ENCODE data around the gene MYO5A. TPM values are rescaled to one million over a fixed set of nuclear protein-coding genes. Genes with fewer than 3 reads are reported as not detected.

The MYO5A gene
- total and polyA plus RNA-seq, 10 of the 15 experiments (the other 5 are each of a cell fraction or from before 2014, with no cell fraction given), result 4.2 to 42.9 (median 31.1) TPM

DNA sequence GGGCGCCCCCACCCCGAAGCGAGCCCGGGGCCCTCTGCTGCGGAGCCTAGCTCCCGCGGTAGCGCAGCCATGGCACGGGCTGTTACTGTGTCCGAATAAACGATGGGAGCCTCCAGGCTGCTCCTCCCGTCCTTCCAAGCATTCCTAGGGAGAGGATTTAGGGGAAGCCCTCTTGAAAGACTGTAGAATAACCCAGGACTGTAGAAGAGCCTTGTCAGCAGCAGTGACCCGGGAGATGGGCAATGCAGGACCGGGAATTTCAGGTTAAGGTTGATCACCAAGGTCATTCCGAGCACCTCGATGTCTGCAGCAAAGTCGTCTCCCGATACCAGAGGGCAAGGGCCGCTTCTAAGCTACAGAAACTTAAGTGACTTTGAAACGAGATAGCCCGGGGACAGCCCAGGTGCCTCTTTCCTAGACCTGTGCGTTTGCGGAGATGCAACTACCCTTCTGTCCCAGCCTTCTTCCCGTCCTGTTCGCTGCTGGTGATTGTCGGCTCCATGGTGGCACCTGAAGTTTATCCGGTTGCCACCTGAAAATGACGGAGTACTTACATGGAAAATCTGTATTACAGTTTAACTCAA is 753 bp upstream of the MYO5A start (continued):
- no peak for TF ChIP-seq BHLHE40 (IDR thresholded peaks at IDR 0.05; ENCODE audit: borderline replicate concordance in 1 of 2, low read depth in 2 of 2, low read length in 1 of 2)
- no peak for TF ChIP-seq ZZZ3 (IDR thresholded peaks at IDR 0.05; ENCODE audit: control insufficient read depth, insufficient read length, low read depth)
- peak; percentile 12; the same call in 1 of the 2 replicates for TF ChIP-seq GATAD2B (conservative IDR thresholded peaks at IDR 0.05; ENCODE audit: low read depth)

DNA sequence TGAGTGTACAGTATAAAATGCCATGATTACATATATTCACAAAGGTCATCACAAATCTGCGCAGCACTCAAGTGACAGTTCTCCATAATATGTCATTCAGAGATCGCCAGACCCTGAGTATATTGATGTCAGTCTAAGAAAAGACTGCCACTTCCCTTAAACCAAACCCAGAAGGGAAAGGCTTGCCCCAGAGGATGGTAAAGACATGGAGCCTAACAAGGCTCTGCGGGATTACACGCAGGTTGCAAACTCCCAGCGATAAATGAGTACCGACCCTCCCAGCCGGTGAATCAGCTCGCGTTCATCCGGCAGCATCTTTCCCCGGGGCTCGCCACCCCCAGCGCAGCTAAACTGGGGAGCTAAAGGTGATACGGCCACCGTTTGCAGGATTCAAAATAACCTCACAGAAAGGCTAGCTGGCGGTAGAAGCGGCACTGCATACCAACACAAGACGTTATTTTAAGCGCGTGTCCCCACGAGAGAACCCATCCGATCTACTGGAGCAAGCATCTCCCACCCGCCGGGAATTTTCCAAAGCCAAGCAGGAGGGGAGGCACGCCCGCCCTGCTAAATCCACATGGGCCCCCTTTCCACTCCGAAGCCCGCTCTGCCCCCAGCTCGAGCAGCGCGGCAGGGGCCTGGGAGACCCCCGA is 643 bp downstream of the MYO5A start:
- Histone ChIP-seq H3K9me3 (replicated peaks; ENCODE audit: control insufficient read depth, insufficient read depth, low read length) (no peaks in the 10 kb centered on the region), H3K9ac (ENCODE audit: control insufficient read depth, insufficient read depth, low read length) (peak overlapping the region; percentile 69), H3K4me1 (ENCODE audit: control insufficient read depth, insufficient read depth, low read length) (peaks cover 3% of the 10 kb centered on the region), H4K20me1 (ENCODE audit: control insufficient read depth, insufficient read depth) (no peaks in the 10 kb centered on the region; the same call in 1 of the 2 replicates), H3K4me2 (ENCODE audit: control insufficient read depth, insufficient read depth) (peak overlapping the region; percentile 69), H3K79me2 (ENCODE audit: control insufficient read depth, insufficient read depth, low read length) (peaks cover 26% of the 10 kb centered on the region), H2AFZ (ENCODE audit: control insufficient read depth, low read depth, low read length) (peak overlapping the region; percentile 58), H3K27me3 (replicated peaks in 1 of 2; ENCODE audit: control insufficient read depth in 2 of 2, insufficient read depth in 2 of 2, low read length in 1 of 2) (no peaks in the 10 kb centered on the region), H3K36me3 (ENCODE audit: control insufficient read depth in 2 of 2, insufficient read depth in 2 of 2, low read length in 1 of 2) (no peaks in the 10 kb centered on the region), H3K4me3 (peak overlapping the region; percentile 82), H3K27ac (ENCODE audit: control insufficient read depth, insufficient read depth) (peak overlapping the region; percentile 20)
- in situ Hi-C loops (cut with MboI) (no loop called here), intact Hi-C loops (cut with micrococcal nuclease; ENCODE audit: unreplicated experiment) (loop anchor here (1.0 to 5.0 kb wide), 3 partner anchors 62 to 196 kb away; no protein-coding TSS in a partner anchor)
- 2% methylated on average over 32 of the region's 32 CpGs for WGBS (ENCODE audit: insufficient coverage, insufficient replicate concordance, low lambda C conversion rate, missing lambda C conversion rate)
- ChIA-PET SMC1A (ENCODE audit: uncharacterized antibody, unreplicated experiment) (interaction anchor here (1.0 to 2.5 kb wide), 7 partner anchors 19 to 294 kb away, joined by 3 to 12 read pairs (median 5); no protein-coding TSS in a partner anchor), CTCF (interaction anchor here (0.6 to 4.4 kb wide), 13 partner anchors 8 to 301 kb away, joined by 3 to 20 read pairs (median 4); no protein-coding TSS in a partner anchor), RAD21 (ENCODE audit: unreplicated experiment) (interaction anchor here (0.8 to 5.8 kb wide), 12 partner anchors 26 to 200 kb away, joined by 3 to 42 read pairs (median 6); no protein-coding TSS in a partner anchor), POLR2A (interaction anchor here (0.9 to 1.2 kb wide), 2 partner anchors 31 to 37 kb away, joined by 3 to 4 read pairs; no protein-coding TSS in a partner anchor)
- BruUV-seq (replicated peaks), result no TSS peak
- ATAC-seq (peak; percentile 41), DNase-seq (ENCODE audit: low read depth, low spot score) (no peak), FAIRE-seq (no peak)
- no peak for TF ChIP-seq RB1 (IDR thresholded peaks at IDR 0.05; ENCODE audit: borderline replicate concordance)
- no peak for TF ChIP-seq ZNF687 (IDR thresholded peaks at IDR 0.05)
- no peak for TF ChIP-seq SREBF1 (IDR thresholded peaks at IDR 0.05; ENCODE audit: low read length)
- no peak for TF ChIP-seq NR2C1 (IDR thresholded peaks at IDR 0.05)
- no peak for TF ChIP-seq ZBTB11 (CRISPR knock-in tag; IDR thresholded peaks at IDR 0.05)
- TF ChIP-seq BACH1 (IDR thresholded peaks at IDR 0.05; ENCODE audit: borderline replicate concordance), result no peak
- TF ChIP-seq IRF5 (IDR thresholded peaks at IDR 0.05; ENCODE audit: borderline replicate concordance), result no peak
- no peak for TF ChIP-seq HDAC6 (IDR thresholded peaks at IDR 0.05; ENCODE audit: unreplicated experiment)
